HL-60 (cell line): ENCODE measurements around the gene NOVA1.

Source experiments
- CTCF ChIP-seq: IDR thresholded peaks from one replicate; pipeline ENCODE4 v1.5.1; 2011; ENCODE audit warnings: low read length, control low read depth, inconsistent platforms; ENCODE audit not compliant: insufficient read depth
- POLR2AphosphoS5 ChIP-seq: IDR thresholded peaks from 2 replicates; pipeline ENCODE4 v1.6.1; 2012; ENCODE audit warnings: low read depth

GRCh38 chr14:26605602-26606001 is 7.8 kb upstream of the NOVA1 start:
- TF ChIP-seq CTCF = no peak
- TF ChIP-seq POLR2AphosphoS5 = no peak
